Naive B cell (primary cell): ENCODE data around the gene HLF. TPM values are rescaled to one million over a fixed set of nuclear protein-coding genes. Genes with fewer than 3 reads are reported as not detected.
A peak's percentile ranks its signal among the peaks of the same experiment; 100 is the strongest.

ENCODE experiments used
- ATAC-seq, 2 donors: fragments of 150-1000 bp; cut with Tn5 transposase; 2 replicates each; pipeline ENCODE4 v1.10.0; 2021; ENCODE audit warnings: low read depth in 2 of 2, mild to moderate bottlenecking in 2 of 2, moderate library complexity in 2 of 2
- DNase-seq: peaks from one replicate; pipeline ENCODE4 v3.0.0; 2022
- H3K27ac Mint-ChIP-seq, 6 donors: one replicate each; pipeline ENCODE4 v1.8.0; 2020 to 2022; ENCODE audit warnings: mild to moderate bottlenecking in 6 of 6, mixed read lengths in 6 of 6, moderate library complexity in 5 of 6, inconsistent platforms in 2 of 6
- H3K27me3 Mint-ChIP-seq, 3 donors: one replicate each; pipeline ENCODE4 v1.8.0; 2021 to 2022; ENCODE audit warnings: mixed read lengths in 3 of 3, mild to moderate bottlenecking in 1 of 3
- H3K36me3 Mint-ChIP-seq, 2 donors: one replicate each; pipeline ENCODE4 v1.8.0; 2020 to 2022; ENCODE audit warnings: mixed read lengths in 2 of 2, inconsistent platforms in 1 of 2, mild to moderate bottlenecking in 1 of 2
- H3K4me1 Mint-ChIP-seq, 3 donors: one replicate each; pipeline ENCODE4 v1.8.0; 2020 to 2022; ENCODE audit warnings: mixed read lengths in 3 of 3, inconsistent platforms in 1 of 3, mild to moderate bottlenecking in 1 of 3, moderate library complexity in 1 of 3
- H3K4me3 Mint-ChIP-seq, 8 donors: one replicate each; pipeline ENCODE4 v1.8.0; 2020 to 2022; ENCODE audit warnings: mild to moderate bottlenecking in 8 of 8, mixed read lengths in 8 of 8, moderate library complexity in 8 of 8, inconsistent platforms in 2 of 8
- H3K9me3 Mint-ChIP-seq, 7 donors: one replicate each; pipeline ENCODE4 v1.8.0; 2020 to 2022; ENCODE audit warnings: mixed read lengths in 7 of 7, mild to moderate bottlenecking in 5 of 7, inconsistent platforms in 2 of 7, moderate library complexity in 1 of 7
- polyA plus RNA-seq, 6 donors: library from polyadenylated mRNA; unstranded; fragments of 300-500 nt; fragmentation: Illumina TruSeq; gene quantifications; one replicate each; pipeline ENCODE4 v1.2.3, GENCODE V29; 2021; ENCODE audit warnings: low read depth in 6 of 6

HLF gene
- polyA plus RNA-seq, 6 donors from 2014 or later: not detected

GRCh38 chr17:55345132-55345531, 80.4 kb downstream of the HLF start:
- Mint-ChIP-seq H3K36me3 (peaks cover 0 to 5% of the 10 kb centered on the region in 2 donors), H3K27me3 (peaks cover 23 to 34% (median 23%) of the 10 kb centered on the region in 3 donors), H3K4me1 (peaks cover 4 to 6% (median 4%) of the 10 kb centered on the region in 3 donors), H3K9me3 (peaks cover 0 to 9% (median 4%) of the 10 kb centered on the region in 7 donors), H3K4me3 (no peak overlapping the region), H3K27ac (no peak overlapping the region)
- no peak for ATAC-seq
- no peak for DNase-seq

- Mint-ChIP-seq H3K9me3 (peaks cover 0 to 9% (median 4%) of the 10 kb centered on the region in 7 donors), H3K36me3 (peaks cover 0 to 5% of the 10 kb centered on the region in 2 donors), H3K27me3 (peaks cover 17 to 30% (median 23%) of the 10 kb centered on the region in 3 donors), H3K4me1 (peaks cover 4 to 6% (median 4%) of the 10 kb centered on the region in 3 donors), H3K27ac (no peak overlapping the region), H3K4me3 (no peak overlapping the region)
- ATAC-seq (no peak), DNase-seq (no peak)
These were observed 81.9 kb downstream of the HLF start for GRCh38 chr17:55346658-55347057.

- ATAC-seq (no peak), DNase-seq (no peak)
- no peak overlapping the region for H3K27ac Mint-ChIP-seq
- peaks cover 0 to 5% of the 10 kb centered on the region in 2 donors for H3K36me3 Mint-ChIP-seq
- H3K4me1 Mint-ChIP-seq: peaks cover 4 to 6% (median 4%) of the 10 kb centered on the region in 3 donors
- peaks cover 0 to 9% (median 4%) of the 10 kb centered on the region in 7 donors for H3K9me3 Mint-ChIP-seq
- H3K27me3 Mint-ChIP-seq: peaks cover 19 to 34% (median 23%) of the 10 kb centered on the region in 3 donors
- H3K4me3 Mint-ChIP-seq: no peak overlapping the region
These were observed 82.6 kb downstream of the HLF start for GRCh38 chr17:55347341-55347740.

- Mint-ChIP-seq H3K36me3 (peaks cover 0 to 5% of the 10 kb centered on the region in 2 donors), H3K27me3 (peaks cover 15 to 26% (median 21%) of the 10 kb centered on the region in 3 donors), H3K4me1 (peaks cover 4 to 6% (median 4%) of the 10 kb centered on the region in 3 donors), H3K9me3 (peaks cover 0 to 11% (median 7%) of the 10 kb centered on the region in 7 donors), H3K27ac (no peak overlapping the region), H3K4me3 (peak overlapping the region in 1 of 8 donors; percentile 63)
- ATAC-seq: peak in 1 of 2 donors; percentile 43
- peak; percentile 13 for DNase-seq
These were observed 84.1 kb downstream of the HLF start for GRCh38 chr17:55348749-55349354.

- Mint-ChIP-seq H3K27me3 (peaks cover 12 to 34% (median 25%) of the 10 kb centered on the region in 3 donors), H3K4me3 (no peak overlapping the region), H3K4me1 (peaks cover 4 to 6% (median 4%) of the 10 kb centered on the region in 3 donors), H3K27ac (no peak overlapping the region), H3K36me3 (peaks cover 0 to 5% of the 10 kb centered on the region in 2 donors), H3K9me3 (peaks cover 0 to 8% (median 5%) of the 10 kb centered on the region in 7 donors)
- no peak for DNase-seq
- ATAC-seq: no peak
These were observed 86.1 kb downstream of the HLF start for GRCh38 chr17:55350825-55351205.

- Mint-ChIP-seq H3K9me3 (peaks cover 0 to 8% (median 5%) of the 10 kb centered on the region in 7 donors), H3K27me3 (peaks cover 11 to 32% (median 27%) of the 10 kb centered on the region in 3 donors), H3K36me3 (peaks cover 0 to 5% of the 10 kb centered on the region in 2 donors), H3K4me1 (peaks cover 4 to 6% (median 4%) of the 10 kb centered on the region in 3 donors), H3K27ac (no peak overlapping the region), H3K4me3 (no peak overlapping the region)
- no peak for DNase-seq
- ATAC-seq: no peak
These were observed 86.5 kb downstream of the HLF start for GRCh38 chr17:55351226-55351625.

GRCh38 chr17:55354010-55354409, 89.2 kb downstream of the HLF start:
- Mint-ChIP-seq H3K36me3 (no peaks in the 10 kb centered on the region), H3K4me1 (peaks cover 0 to 8% (median 4%) of the 10 kb centered on the region in 3 donors), H3K9me3 (peaks cover 0 to 8% (median 0%) of the 10 kb centered on the region in 7 donors), H3K27me3 (peaks cover 9 to 26% (median 24%) of the 10 kb centered on the region in 3 donors), H3K27ac (no peak overlapping the region), H3K4me3 (no peak overlapping the region)
- no peak for DNase-seq
- no peak for ATAC-seq

- peaks cover 9 to 26% (median 24%) of the 10 kb centered on the region in 3 donors for H3K27me3 Mint-ChIP-seq
- ATAC-seq (no peak), DNase-seq (no peak)
- H3K4me1 Mint-ChIP-seq: peaks cover 0 to 8% (median 4%) of the 10 kb centered on the region in 3 donors
- peaks cover 0 to 11% (median 0%) of the 10 kb centered on the region in 7 donors for H3K9me3 Mint-ChIP-seq
- no peaks in the 10 kb centered on the region for H3K36me3 Mint-ChIP-seq
- no peak overlapping the region for H3K4me3 Mint-ChIP-seq
- H3K27ac Mint-ChIP-seq: no peak overlapping the region
These were observed 90.2 kb downstream of the HLF start for GRCh38 chr17:55354941-55355340.

GRCh38 chr17:55356434-55357328, 91.9 kb downstream of the HLF start:
- H3K9me3 Mint-ChIP-seq: peaks cover 3 to 27% (median 11%) of the 10 kb centered on the region in 7 donors
- ATAC-seq (peak; percentile 83 to 92), DNase-seq (peak; percentile 53)
- H3K4me3 Mint-ChIP-seq: no peak overlapping the region
- H3K27me3 Mint-ChIP-seq: peaks cover 9 to 38% (median 34%) of the 10 kb centered on the region in 3 donors
- peaks cover 0 to 8% (median 4%) of the 10 kb centered on the region in 3 donors for H3K4me1 Mint-ChIP-seq
- no peak overlapping the region for H3K27ac Mint-ChIP-seq
- H3K36me3 Mint-ChIP-seq: peaks cover 8 to 10% of the 10 kb centered on the region in 2 donors

- Mint-ChIP-seq H3K4me3 (no peak overlapping the region), H3K27me3 (peaks cover 9 to 41% (median 33%) of the 10 kb centered on the region in 3 donors), H3K4me1 (peaks cover 0 to 8% (median 4%) of the 10 kb centered on the region in 3 donors), H3K9me3 (peaks cover 4 to 27% (median 13%) of the 10 kb centered on the region in 7 donors), H3K27ac (no peak overlapping the region), H3K36me3 (peaks cover 8 to 10% of the 10 kb centered on the region in 2 donors)
- no peak for DNase-seq
- no peak for ATAC-seq
These were observed 96.2 kb downstream of the HLF start for GRCh38 chr17:55360971-55361370.

- Mint-ChIP-seq H3K4me1 (no peaks in the 10 kb centered on the region), H3K4me3 (no peak overlapping the region), H3K27me3 (peaks cover 4 to 39% (median 34%) of the 10 kb centered on the region in 3 donors), H3K9me3 (peaks cover 4 to 27% (median 13%) of the 10 kb centered on the region in 7 donors), H3K36me3 (peaks cover 8 to 10% of the 10 kb centered on the region in 2 donors), H3K27ac (peak overlapping the region in 1 of 6 donors; percentile 9)
- ATAC-seq (no peak), DNase-seq (no peak)
These were observed 98.3 kb downstream of the HLF start for GRCh38 chr17:55363033-55363432.

- no peak overlapping the region for H3K4me3 Mint-ChIP-seq
- ATAC-seq: no peak
- H3K36me3 Mint-ChIP-seq: peaks cover 3 to 4% of the 10 kb centered on the region in 2 donors
- no peak for DNase-seq
- H3K27me3 Mint-ChIP-seq: peaks cover 14 to 46% (median 33%) of the 10 kb centered on the region in 3 donors
- no peaks in the 10 kb centered on the region for H3K4me1 Mint-ChIP-seq
- H3K9me3 Mint-ChIP-seq: peaks cover 2 to 14% (median 7%) of the 10 kb centered on the region in 7 donors
- H3K27ac Mint-ChIP-seq: no peak overlapping the region
These were observed 101.3 kb downstream of the HLF start for GRCh38 chr17:55366020-55366481.

GRCh38 chr17:55368706-55369105, 103.9 kb downstream of the HLF start:
- ATAC-seq (no peak), DNase-seq (no peak)
- no peak overlapping the region for H3K27ac Mint-ChIP-seq
- H3K4me3 Mint-ChIP-seq: no peak overlapping the region
- H3K9me3 Mint-ChIP-seq: peaks cover 0 to 18% (median 11%) of the 10 kb centered on the region in 7 donors
- H3K36me3 Mint-ChIP-seq: peaks cover 12 to 17% of the 10 kb centered on the region in 2 donors
- H3K4me1 Mint-ChIP-seq: no peaks in the 10 kb centered on the region
- H3K27me3 Mint-ChIP-seq: peaks cover 18 to 28% (median 22%) of the 10 kb centered on the region in 3 donors
